Measurements from ENCODE around the gene STRIP1.

STRIP1 gene

GRCh38 chr1:110062612-110063011 is 28.2 kb downstream of the STRIP1 start:
- no peak for TF ChIP-seq CTCF (conservative IDR thresholded peaks at IDR 0.05; ENCODE audit: low read length)
- no peak for DNase-seq (ENCODE audit: low read depth)
- H3K4me3 ChIP-seq (ENCODE audit: low read length), result no peak overlapping the region

- no peak for TF ChIP-seq CTCF (conservative IDR thresholded peaks at IDR 0.05; ENCODE audit: low read length)
- DNase-seq (ENCODE audit: low read depth), result no peak
- H3K4me3 ChIP-seq (ENCODE audit: low read length), result no peak overlapping the region
These were observed 29.4 kb downstream of the STRIP1 start for GRCh38 chr1:110063781-110064180.

- no peak for DNase-seq (ENCODE audit: low read depth)
- no peak for TF ChIP-seq CTCF (conservative IDR thresholded peaks at IDR 0.05; ENCODE audit: low read length)
- no peak overlapping the region for H3K4me3 ChIP-seq (ENCODE audit: low read length)
These were observed 30.3 kb downstream of the STRIP1 start for GRCh38 chr1:110064576-110065337.

GRCh38 chr1:110065841-110066240 is 31.4 kb downstream of the STRIP1 start:
- no peak for DNase-seq (ENCODE audit: low read depth)
- TF ChIP-seq CTCF (conservative IDR thresholded peaks at IDR 0.05; ENCODE audit: low read length), result no peak
- H3K4me3 ChIP-seq (ENCODE audit: low read length), result no peak overlapping the region

GRCh38 chr1:110067479-110067892 is 33.1 kb downstream of the STRIP1 start:
- H3K4me3 ChIP-seq (ENCODE audit: low read length), result no peak overlapping the region
- TF ChIP-seq CTCF (conservative IDR thresholded peaks at IDR 0.05; ENCODE audit: low read length), result no peak
- no peak for DNase-seq (ENCODE audit: low read depth)

- TF ChIP-seq CTCF (conservative IDR thresholded peaks at IDR 0.05; ENCODE audit: low read length), result no peak
- H3K4me3 ChIP-seq (ENCODE audit: low read length), result no peak overlapping the region
- DNase-seq (ENCODE audit: low read depth), result no peak
These were observed 33.6 kb downstream of the STRIP1 start for GRCh38 chr1:110067893-110068645.
